ENCODE results near the gene CXXC5.

- TF ChIP-seq EZH2 (IDR thresholded peaks at IDR 0.05; ENCODE audit: insufficient read depth, poor library complexity, severe bottlenecking) (no peak), EZH2phosphoT487 (IDR thresholded peaks at IDR 0.05; ENCODE audit: insufficient read depth, low read depth) (no peak)
Observed at GRCh38 chr5:139676951-139677735, 29.0 kb downstream of the CXXC5 start.

Data from GM23248 (cell line).